ENCODE measurements around the gene SIRT6. TPM values are rescaled to one million over a fixed set of nuclear protein-coding genes. Genes with fewer than 3 reads are reported as not detected.
"Not testable (repeated sequence)": the region's sequence is repeated elsewhere in the genome, so short reads cannot be mapped to it uniquely, and the experiment has no call there.

SIRT6 gene
- polyA plus RNA-seq (2012; ENCODE audit: insufficient read depth, insufficient read length): 24.5 TPM

DNA sequence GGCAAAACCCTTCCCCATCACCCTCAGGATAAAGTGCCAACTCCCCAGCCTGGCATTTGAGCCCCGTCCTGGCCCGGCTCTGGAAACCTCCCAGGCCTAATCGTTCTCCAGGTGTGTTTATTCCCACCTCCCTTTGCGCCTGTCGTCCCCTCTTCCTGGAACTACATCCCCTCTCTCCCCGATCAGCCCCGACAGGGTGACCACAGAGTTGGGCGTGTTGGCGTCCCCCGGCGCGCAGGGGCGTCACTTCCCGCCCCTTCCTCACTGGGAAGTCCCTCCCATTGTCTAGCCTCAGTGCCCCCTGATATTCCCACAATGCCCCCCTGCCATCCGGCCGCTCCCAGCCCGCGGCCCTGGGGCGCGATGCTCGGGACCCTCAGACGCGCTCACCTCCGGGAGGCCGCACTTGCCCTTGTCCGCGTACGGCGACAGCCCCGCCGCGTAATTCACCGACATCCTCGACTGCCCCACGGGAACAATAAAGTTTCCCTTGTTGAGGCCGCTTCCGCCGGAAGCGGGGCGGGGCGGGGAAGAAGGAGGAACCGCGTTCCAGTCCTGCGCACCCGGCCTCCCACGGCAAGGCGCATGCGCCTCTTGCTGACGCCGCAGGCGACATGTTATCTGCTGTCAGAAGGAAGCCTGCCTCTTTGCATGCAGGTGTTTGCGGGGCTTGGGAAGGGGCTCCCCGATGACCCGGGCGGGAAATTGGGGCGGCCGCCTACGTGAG, at the start of gene SIRT6, which contains the start of gene ANKRD24:
SIRT6 (minus strand) TSS at position 480 of the 727 bp plus-strand sequence; CDS start at position 456, 24 bp downstream.
ANKRD24 (plus strand) TSS at position 606 of the 727 bp plus-strand sequence. CDS start 3,737 bp downstream, outside the sequence.
- peak; percentile 94 for DNase-seq (ENCODE audit: low read depth, low spot score)
- H3K4me3 ChIP-seq (ENCODE audit: low read length): peak within 1 kb of the TSS; percentile 91

GRCh38 chr19:4232139-4232538, 49.8 kb upstream of the SIRT6 start:
- not testable (repeated sequence) for DNase-seq (ENCODE audit: low read depth, low spot score); H3K4me3 ChIP-seq (ENCODE audit: low read length)

DNA sequence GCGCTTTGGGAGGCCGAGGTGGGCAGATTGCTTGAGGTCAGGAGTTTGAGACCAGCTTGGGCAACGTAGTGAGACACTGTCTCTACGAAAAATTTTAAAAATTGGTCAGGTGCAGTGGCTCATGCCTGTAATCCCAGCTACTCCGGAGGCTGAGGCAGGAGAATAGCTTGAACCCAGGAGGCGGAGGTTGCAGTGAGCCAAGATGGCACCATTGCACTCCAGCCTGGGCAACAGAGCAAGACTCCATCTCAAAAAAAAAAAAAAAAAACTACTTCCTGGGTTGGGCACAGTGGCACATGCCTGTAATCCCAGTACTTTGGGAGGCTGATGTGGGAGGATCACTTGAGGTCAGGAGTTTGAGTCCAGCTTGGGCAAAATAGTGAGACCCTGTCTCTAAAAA, 49.2 kb upstream of the SIRT6 start:
- not testable (repeated sequence) for H3K4me3 ChIP-seq (ENCODE audit: low read length); DNase-seq (ENCODE audit: low read depth, low spot score)

DNA sequence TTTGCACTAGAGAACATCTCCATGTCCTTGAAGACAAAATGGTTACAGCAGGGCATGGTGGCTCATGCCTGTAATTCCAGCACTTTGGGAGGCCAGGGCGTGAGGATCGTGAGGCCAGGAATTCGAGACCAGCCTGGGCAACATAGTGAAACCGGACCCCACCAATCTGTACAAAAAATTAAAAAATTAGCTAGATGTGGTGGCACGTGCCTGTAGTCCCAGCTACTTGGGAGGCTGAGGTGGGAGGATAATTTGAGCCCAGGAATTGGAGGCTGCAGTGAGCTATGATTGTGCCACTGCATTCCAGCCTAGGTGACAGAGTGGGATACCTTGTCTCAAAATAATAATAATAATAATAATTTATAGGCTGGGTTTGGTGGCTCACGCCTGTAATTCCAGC, 47.9 kb upstream of the SIRT6 start:
- H3K4me3 ChIP-seq (ENCODE audit: low read length); DNase-seq (ENCODE audit: low read depth, low spot score): not testable (repeated sequence)

DNA sequence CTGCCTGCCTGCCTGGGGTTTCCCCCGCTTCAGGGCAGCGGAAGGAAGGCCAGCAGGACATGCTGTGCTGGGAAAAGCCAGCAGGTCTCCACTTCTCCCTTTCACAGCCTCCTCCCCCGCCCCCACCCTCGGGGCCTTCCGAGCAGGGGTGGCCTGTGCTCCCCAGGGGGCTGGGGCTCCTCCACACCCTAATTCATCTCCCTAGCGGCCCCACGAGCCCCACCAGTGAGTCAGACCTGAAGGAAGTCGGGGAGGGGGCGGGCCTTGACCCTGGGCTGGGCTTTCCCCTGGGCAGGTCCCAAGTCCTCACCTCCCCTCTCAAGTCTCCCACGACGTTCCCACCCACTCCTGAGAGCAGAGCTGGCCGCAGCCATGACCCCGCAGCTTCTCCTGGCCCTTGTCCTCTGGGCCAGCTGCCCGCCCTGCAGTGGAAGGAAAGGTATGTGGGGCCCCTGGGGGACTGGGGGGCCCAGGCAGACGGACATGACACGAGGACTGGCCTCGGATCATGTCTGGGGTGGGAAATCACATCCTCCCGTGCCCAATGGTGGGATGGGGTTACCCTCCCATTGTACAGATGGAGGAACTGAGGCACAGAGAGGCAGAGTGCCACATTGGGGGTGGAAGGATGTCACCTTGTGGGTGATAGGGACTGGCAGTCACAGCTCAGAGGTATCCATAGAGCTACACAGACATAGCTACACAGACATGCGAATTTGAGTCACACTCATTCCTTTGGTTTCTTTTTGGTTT, 47.0 kb upstream of the SIRT6 start, which contains the start of gene EBI3:
EBI3 (plus strand) TSS at position 345 of the 753 bp plus-strand sequence; CDS start at position 373, 28 bp downstream.
- no peak for DNase-seq (ENCODE audit: low read depth, low spot score)
- no peak within 1 kb of the TSS for H3K4me3 ChIP-seq (ENCODE audit: low read length)

DNA sequence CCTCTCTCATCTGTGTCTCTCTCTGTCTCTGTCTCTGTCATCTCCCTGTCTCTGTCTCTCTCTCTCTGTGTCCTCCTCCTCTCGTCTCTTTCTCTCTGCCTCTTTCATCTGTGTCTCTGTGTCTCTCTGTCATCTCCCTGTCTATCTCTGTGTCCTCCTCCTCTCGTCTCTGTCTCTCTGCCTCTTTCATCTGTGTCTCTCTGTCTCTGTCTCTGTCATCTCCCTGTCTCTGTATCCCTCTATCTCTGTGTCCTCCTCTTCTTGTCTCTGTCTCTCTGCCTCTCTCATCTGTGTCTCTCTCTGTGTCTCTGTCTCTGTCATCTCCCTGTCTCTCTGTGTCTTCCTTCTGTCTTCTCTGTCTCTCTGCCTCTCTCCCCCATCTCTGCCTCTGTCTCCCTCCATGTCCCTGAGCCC, 46.4 kb upstream of the SIRT6 start:
- H3K4me3 ChIP-seq (ENCODE audit: low read length): no peak overlapping the region
- no peak for DNase-seq (ENCODE audit: low read depth, low spot score)

GRCh38 chr19:4227771-4228170, 45.4 kb upstream of the SIRT6 start:
- H3K4me3 ChIP-seq (ENCODE audit: low read length): no peak overlapping the region
- DNase-seq (ENCODE audit: low read depth, low spot score): no peak

DNA sequence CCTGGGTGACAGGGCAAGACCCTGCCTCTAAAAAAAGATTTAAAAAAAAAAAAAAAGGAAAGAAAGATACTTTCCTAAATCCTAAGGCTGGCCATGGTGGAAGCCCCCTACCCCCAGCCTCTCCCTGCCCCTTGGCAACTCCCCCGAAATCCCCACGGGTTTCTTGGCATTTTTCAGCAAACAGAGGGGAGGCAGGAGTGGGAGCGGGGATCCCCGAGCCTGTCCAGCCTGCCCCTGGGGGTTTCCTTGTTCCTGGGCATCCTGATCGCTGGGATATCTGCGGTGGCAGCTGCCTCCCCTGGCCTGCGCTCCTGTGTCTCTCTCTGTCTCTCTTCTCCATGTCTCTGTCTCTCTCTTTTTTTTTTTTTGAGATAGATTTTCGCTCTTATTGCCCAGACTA, 43.5 kb upstream of the SIRT6 start:
- no peak for DNase-seq (ENCODE audit: low read depth, low spot score)
- H3K4me3 ChIP-seq (ENCODE audit: low read length): no peak overlapping the region

DNA sequence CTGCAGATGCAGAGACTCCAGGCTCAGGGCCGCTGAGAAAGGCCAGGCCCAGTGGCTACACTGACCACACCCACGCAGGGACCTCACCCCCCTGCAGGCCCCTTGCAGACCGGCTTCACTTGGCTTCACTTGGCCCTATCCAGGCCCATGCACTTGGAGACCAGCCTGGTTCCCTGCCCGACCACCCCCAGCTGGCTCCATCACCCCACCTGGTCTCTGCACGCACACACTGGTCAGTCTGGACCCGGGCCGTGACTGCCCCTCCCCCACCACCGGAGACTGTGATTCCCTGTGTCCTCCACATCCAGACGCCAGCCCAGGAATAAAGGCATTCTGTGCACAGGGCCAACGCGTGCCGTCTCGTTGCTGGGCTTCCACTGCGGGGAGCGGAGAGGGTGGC, 42.1 kb upstream of the SIRT6 start:
- no peak overlapping the region for H3K4me3 ChIP-seq (ENCODE audit: low read length)
- DNase-seq (ENCODE audit: low read depth, low spot score): no peak

DNA sequence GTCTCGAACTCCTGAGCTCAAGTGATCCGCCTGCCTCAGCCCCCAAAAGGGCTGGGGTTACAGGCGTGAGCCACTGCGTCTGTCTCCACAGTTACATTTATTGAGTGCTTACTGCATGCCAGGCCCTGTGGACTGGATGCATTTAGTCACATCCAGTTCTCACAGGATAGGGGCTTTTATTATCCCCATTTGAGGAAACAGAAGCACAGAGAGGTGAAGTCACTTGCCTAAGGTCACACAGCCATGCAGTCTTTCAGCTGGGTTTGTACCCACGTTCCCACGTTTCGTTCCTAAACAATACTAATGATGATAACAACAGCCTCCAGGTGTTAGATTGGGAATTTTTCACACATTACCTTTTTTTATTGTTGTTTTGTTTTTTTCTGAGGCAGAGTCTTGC, 37.8 kb upstream of the SIRT6 start:
- no peak for DNase-seq (ENCODE audit: low read depth, low spot score)
- no peak overlapping the region for H3K4me3 ChIP-seq (ENCODE audit: low read length)

- not testable (repeated sequence) for DNase-seq (ENCODE audit: low read depth, low spot score)
Measured at GRCh38 chr19:4218523-4218922, 36.2 kb upstream of the SIRT6 start.

DNA sequence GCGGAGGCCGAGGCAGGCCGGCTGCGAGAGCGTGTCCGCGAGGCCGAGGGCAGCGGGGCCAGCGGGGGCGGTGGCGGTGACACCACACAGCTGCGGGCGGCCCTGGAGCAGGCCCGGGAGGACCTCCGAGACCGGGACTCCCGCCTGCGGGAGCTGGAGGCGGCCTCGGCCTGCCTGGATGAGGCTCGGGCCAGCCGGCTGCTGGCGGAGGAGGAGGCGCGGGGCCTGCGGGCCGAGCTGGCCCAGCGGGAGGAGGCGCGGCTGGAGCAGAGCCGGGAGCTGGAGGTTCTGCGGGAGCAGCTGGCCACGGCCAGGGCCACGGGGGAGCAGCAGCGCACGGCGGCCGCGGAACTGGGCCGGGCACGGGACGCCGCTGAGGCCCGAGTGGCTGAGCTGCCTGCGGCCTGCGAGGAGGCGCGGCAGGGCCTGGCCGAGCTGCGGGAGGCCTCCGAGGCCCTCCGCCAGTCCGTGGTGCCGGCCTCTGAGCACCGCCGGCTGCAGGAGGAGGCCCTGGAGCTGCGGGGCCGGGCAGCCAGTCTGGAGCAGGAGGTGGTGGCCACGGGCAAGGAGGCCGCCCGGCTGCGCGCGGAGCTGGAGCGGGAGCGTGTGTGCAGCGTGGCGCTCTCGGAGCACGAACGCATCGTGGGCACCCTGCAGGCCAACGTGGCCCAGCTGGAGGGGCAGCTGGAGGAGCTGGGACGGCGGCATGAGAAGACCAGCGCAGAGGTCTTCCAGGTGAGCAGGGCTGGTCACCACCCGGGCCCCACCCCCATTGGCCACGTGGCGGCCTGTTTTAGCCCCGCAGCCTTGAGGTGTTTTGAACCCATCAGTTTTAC, 35.3 kb upstream of the SIRT6 start:
- no peak overlapping the region for H3K4me3 ChIP-seq (ENCODE audit: low read length)
- DNase-seq (ENCODE audit: low read depth, low spot score): no peak

More at GRCh38 chr19:4218523-4218922, 36.2 kb upstream of the SIRT6 start:
- not testable (repeated sequence) for H3K4me3 ChIP-seq (ENCODE audit: low read length)

GRCh38 chr19:4216846-4217245, 34.5 kb upstream of the SIRT6 start:
- no peak overlapping the region for H3K4me3 ChIP-seq (ENCODE audit: low read length)
- no peak for DNase-seq (ENCODE audit: low read depth, low spot score)

DNA sequence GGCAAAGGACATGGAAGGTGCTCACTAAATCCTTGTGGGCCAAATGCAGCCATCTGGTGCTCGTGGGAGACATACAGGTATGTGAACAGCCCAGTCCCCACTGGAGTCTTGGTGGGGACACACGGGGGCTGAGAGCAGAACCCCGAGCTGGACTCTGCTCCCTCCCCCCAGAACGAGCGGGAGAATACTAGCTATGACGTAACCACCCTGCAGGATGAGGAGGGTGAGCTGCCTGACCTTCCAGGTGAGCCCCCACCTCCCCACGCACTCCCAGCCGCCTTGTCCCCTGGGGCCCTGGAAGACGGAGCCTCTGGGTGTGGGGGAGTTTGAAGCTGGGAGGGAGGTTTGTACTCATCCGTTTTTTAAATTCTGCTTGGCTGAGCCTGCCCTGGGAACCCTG, 33.4 kb upstream of the SIRT6 start:
- DNase-seq (ENCODE audit: low read depth, low spot score): no peak
- H3K4me3 ChIP-seq (ENCODE audit: low read length): no peak overlapping the region

- DNase-seq (ENCODE audit: low read depth, low spot score): no peak
- H3K4me3 ChIP-seq (ENCODE audit: low read length): no peak overlapping the region
Measured at GRCh38 chr19:4213116-4213515, 30.8 kb upstream of the SIRT6 start.

- no peak overlapping the region for H3K4me3 ChIP-seq (ENCODE audit: low read length)
- no peak for DNase-seq (ENCODE audit: low read depth, low spot score)
Measured at GRCh38 chr19:4210166-4210731, 27.9 kb upstream of the SIRT6 start.

- DNase-seq (ENCODE audit: low read depth, low spot score): no peak
- no peak overlapping the region for H3K4me3 ChIP-seq (ENCODE audit: low read length)
Measured at GRCh38 chr19:4208385-4209094, 26.2 kb upstream of the SIRT6 start.

GRCh38 chr19:4206818-4207484, 24.6 kb upstream of the SIRT6 start:
- no peak overlapping the region for H3K4me3 ChIP-seq (ENCODE audit: low read length)
- peak; percentile 23 for DNase-seq (ENCODE audit: low read depth, low spot score)

All from Jurkat, Clone E6-1 (cell line).